WERI-Rb-1 (cell line): ENCODE results near the gene GRIPAP1.

Source experiments
- DNase-seq: peaks from one replicate; pipeline ENCODE4 v3.0.0-alpha.2; 2020
- H3K27ac ChIP-seq: fragments of 250-450 bp; sonication (Bioruptor Pico); 2 replicates; pipeline ENCODE4 v1.5.1; 2020; ENCODE audit warnings: mild to moderate bottlenecking, moderate library complexity
- H3K27me3 ChIP-seq: fragments of 250-450 bp; sonication (Bioruptor Pico); 2 replicates; pipeline ENCODE4 v1.5.1; 2021; ENCODE audit warnings: mild to moderate bottlenecking, low read depth, moderate library complexity; ENCODE audit not compliant: insufficient read depth, severe bottlenecking
- H3K36me3 ChIP-seq: fragments of 250-450 bp; sonication (Bioruptor Pico); 2 replicates; pipeline ENCODE4 v1.5.1; 2020; ENCODE audit warnings: mild to moderate bottlenecking, moderate library complexity
- H3K4me3 ChIP-seq: 2 replicates; pipeline ENCODE4 v1.5.1; 2011; ENCODE audit warnings: low read depth, mild to moderate bottlenecking, control low read depth, low read length
- H3K9me3 ChIP-seq: fragments of 250-450 bp; sonication (Bioruptor Pico); 2 replicates; pipeline ENCODE4 v1.5.1; 2021; ENCODE audit warnings: mild to moderate bottlenecking, moderate library complexity; ENCODE audit not compliant: severe bottlenecking
- CTCF ChIP-seq: IDR thresholded peaks from 2 replicates; pipeline ENCODE4 v1.5.1; 2011; ENCODE audit warnings: low read depth, mild to moderate bottlenecking, control low read depth, inconsistent platforms, low read length

The GRIPAP1 gene

GRCh38 chrX:48923771-48924170 is 78.3 kb downstream of the GRIPAP1 start:
- Histone ChIP-seq H3K36me3 (peaks cover 5% of the 10 kb centered on the region), H3K27ac (no peak overlapping the region), H3K4me3 (no peak overlapping the region), H3K27me3 (no peaks in the 10 kb centered on the region), H3K9me3 (peaks cover under 1% of the 10 kb centered on the region)
- no peak for TF ChIP-seq CTCF
- DNase-seq = no peak
